ENCODE data around the gene WDR11.

The WDR11 gene

GRCh38 chr10:120850911-120851865 lies at the start of gene WDR11:
Gene WDR11, plus strand, starts transcription at chr10:120851362. Its CDS starts 59 bp downstream, at chr10:120851421.
- DNase-seq (ENCODE audit: low read depth in 1 of 2, low spot score in 1 of 2), result peak; percentile 36 to 46

GRCh38 chr10:120802935-120803334 lies 48.2 kb upstream of the WDR11 start:
- DNase-seq (ENCODE audit: low read depth in 1 of 2, low spot score in 1 of 2), result no peak

- no peak for DNase-seq (ENCODE audit: low read depth in 1 of 2, low spot score in 1 of 2)
These were observed 47.2 kb upstream of the WDR11 start for GRCh38 chr10:120803972-120804371.

GRCh38 chr10:120805014-120805812 lies 45.9 kb upstream of the WDR11 start:
- no peak for DNase-seq (ENCODE audit: low read depth in 1 of 2, low spot score in 1 of 2)

GRCh38 chr10:120806081-120806480 lies 45.1 kb upstream of the WDR11 start:
- DNase-seq (ENCODE audit: low read depth in 1 of 2, low spot score in 1 of 2), result no peak

- no peak for DNase-seq (ENCODE audit: low read depth in 1 of 2, low spot score in 1 of 2)
These were observed 40.9 kb upstream of the WDR11 start for GRCh38 chr10:120810298-120810697.

- DNase-seq (ENCODE audit: low read depth in 1 of 2, low spot score in 1 of 2), result no peak
These were observed 38.1 kb upstream of the WDR11 start for GRCh38 chr10:120813085-120813484.

- DNase-seq (ENCODE audit: low read depth in 1 of 2, low spot score in 1 of 2), result no peak
These were observed 32.9 kb upstream of the WDR11 start for GRCh38 chr10:120818301-120818700.

GRCh38 chr10:120819366-120819765 lies 31.8 kb upstream of the WDR11 start:
- DNase-seq (ENCODE audit: low read depth in 1 of 2, low spot score in 1 of 2), result no peak

- DNase-seq (ENCODE audit: low read depth in 1 of 2, low spot score in 1 of 2), result no peak
These were observed 27.9 kb upstream of the WDR11 start for GRCh38 chr10:120823266-120823665.

GRCh38 chr10:120824881-120825309 lies 26.3 kb upstream of the WDR11 start:
- no peak for DNase-seq (ENCODE audit: low read depth in 1 of 2, low spot score in 1 of 2)

- no peak for DNase-seq (ENCODE audit: low read depth in 1 of 2, low spot score in 1 of 2)
These were observed 25.0 kb upstream of the WDR11 start for GRCh38 chr10:120825878-120826769.

- DNase-seq (ENCODE audit: low read depth in 1 of 2, low spot score in 1 of 2), result no peak
These were observed 23.8 kb upstream of the WDR11 start for GRCh38 chr10:120827251-120827875.

GRCh38 chr10:120828763-120829319 lies 22.3 kb upstream of the WDR11 start:
- DNase-seq (ENCODE audit: low read depth in 1 of 2, low spot score in 1 of 2), result no peak

- no peak for DNase-seq (ENCODE audit: low read depth in 1 of 2, low spot score in 1 of 2)
These were observed 19.1 kb upstream of the WDR11 start for GRCh38 chr10:120832106-120832505.

GRCh38 chr10:120833222-120833928 lies 17.8 kb upstream of the WDR11 start:
- DNase-seq (ENCODE audit: low read depth in 1 of 2, low spot score in 1 of 2), result no peak

- no peak for DNase-seq (ENCODE audit: low read depth in 1 of 2, low spot score in 1 of 2)
These were observed 15.6 kb upstream of the WDR11 start for GRCh38 chr10:120835603-120836002.

GRCh38 chr10:120838941-120839340 lies 12.2 kb upstream of the WDR11 start:
- no peak for DNase-seq (ENCODE audit: low read depth in 1 of 2, low spot score in 1 of 2)

GRCh38 chr10:120841522-120842189 lies 9.5 kb upstream of the WDR11 start:
- DNase-seq (ENCODE audit: low read depth in 1 of 2, low spot score in 1 of 2), result no peak

Measured in activated T-helper 1 cell treated with anti-CD3 and anti-CD28 coated beads, Interleukin-2, amount 50 U/mL, for 16 hours (primary cell).